Astrocyte (in vitro differentiated cells and primary cell): ENCODE measurements around the gene CHERP. TPM values are rescaled to one million over a fixed set of nuclear protein-coding genes. Genes with fewer than 3 reads are reported as not detected.

Experiments used
- DNase-seq: peaks from one replicate; pipeline ENCODE4 v3.0.0-alpha.2; 2010; ENCODE audit warnings: low read depth
- FAIRE-seq: peaks from 2 replicates; lab custom pipeline; 2011; peaks lifted over from hg19 to GRCh38; lab: Jason Lieb, UNC
- H2AFZ ChIP-seq: 2 replicates; pipeline ENCODE4 v1.6.0; 2012; ENCODE audit warnings: low read depth, low read length, inconsistent platforms
- H3K27ac ChIP-seq: 2 replicates; pipeline ENCODE4 v1.5.1; 2011; ENCODE audit warnings: low read depth, low read length, inconsistent platforms
- H3K27me3 ChIP-seq: 2 replicates; pipeline ENCODE4 v1.6.0; 2011; ENCODE audit warnings: low read length, inconsistent platforms; ENCODE audit not compliant: insufficient read depth
- H3K36me3 ChIP-seq: 2 replicates; pipeline ENCODE4 v1.5.1; 2011; ENCODE audit warnings: low read length, inconsistent platforms; ENCODE audit not compliant: insufficient read depth
- H3K4me1 ChIP-seq: 2 replicates; pipeline ENCODE4 v1.5.1; 2011; ENCODE audit warnings: low read length, inconsistent platforms; ENCODE audit not compliant: insufficient read depth
- H3K4me2 ChIP-seq: 2 replicates; pipeline ENCODE4 v1.6.0; 2012; ENCODE audit warnings: low read length, inconsistent platforms
- H3K4me3 ChIP-seq: 2 replicates; pipeline ENCODE4 v1.5.1; 2011; ENCODE audit warnings: low read depth, mild to moderate bottlenecking, low read length, inconsistent platforms; ENCODE audit not compliant: insufficient read depth
- H3K79me2 ChIP-seq: 2 replicates; pipeline ENCODE4 v1.6.0; 2012; ENCODE audit warnings: mild to moderate bottlenecking, low read length, inconsistent platforms; ENCODE audit not compliant: insufficient read depth
- H3K9ac ChIP-seq: 2 replicates; pipeline ENCODE4 v1.6.0; 2012; ENCODE audit warnings: mild to moderate bottlenecking, low read length, inconsistent platforms
- H3K9me3 ChIP-seq: 2 replicates; pipeline ENCODE4 v1.5.1; 2012; ENCODE audit warnings: low read depth, mild to moderate bottlenecking, low read length, inconsistent platforms; ENCODE audit not compliant: insufficient read depth
- H4K20me1 ChIP-seq: 2 replicates; pipeline ENCODE4 v1.6.0; 2012; ENCODE audit warnings: low read length, inconsistent platforms; ENCODE audit not compliant: insufficient read depth
- H3K27ac Mint-ChIP-seq: one replicate; pipeline ENCODE4 v1.8.0; 2021; ENCODE audit warnings: mild to moderate bottlenecking, mixed read lengths; ENCODE audit not compliant: unreplicated experiment
- H3K27me3 Mint-ChIP-seq: one replicate; pipeline ENCODE4 v1.8.0; 2021; ENCODE audit warnings: low read depth, mixed read lengths; ENCODE audit not compliant: unreplicated experiment
- H3K36me3 Mint-ChIP-seq: one replicate; pipeline ENCODE4 v1.8.0; 2021; ENCODE audit warnings: low read depth, mixed read lengths; ENCODE audit not compliant: unreplicated experiment
- H3K4me1 Mint-ChIP-seq: one replicate; pipeline ENCODE4 v1.8.0; 2021; ENCODE audit warnings: low read depth, mixed read lengths; ENCODE audit not compliant: unreplicated experiment
- H3K4me3 Mint-ChIP-seq: one replicate; pipeline ENCODE4 v1.8.0; 2021; ENCODE audit warnings: mild to moderate bottlenecking, moderate library complexity, mixed read lengths; ENCODE audit not compliant: unreplicated experiment
- H3K9me3 Mint-ChIP-seq: one replicate; pipeline ENCODE4 v1.8.0; 2021; ENCODE audit warnings: mild to moderate bottlenecking, mixed read lengths; ENCODE audit not compliant: unreplicated experiment
- CTCF ChIP-seq: IDR thresholded peaks from 2 replicates; pipeline ENCODE4 v1.5.1; 2011; ENCODE audit warnings: low read depth, mild to moderate bottlenecking, inconsistent platforms, low read length, moderate library complexity; ENCODE audit not compliant: insufficient read depth
- EZH2 ChIP-seq: IDR thresholded peaks from 2 replicates; pipeline ENCODE4 v1.6.1; 2012; ENCODE audit warnings: mild to moderate bottlenecking, low read length, inconsistent platforms; ENCODE audit not compliant: insufficient read depth
- total RNA-seq: library from RNA; stranded (reverse); gene quantifications from 2 replicates; pipeline ENCODE4 v1.2.1, GENCODE V29; 2021

The CHERP gene
- total RNA-seq, 1 donor from 2014 or later = 45.3 TPM

- Mint-ChIP-seq H3K27ac (no peak overlapping the region), H3K36me3 (peaks cover 11% of the 10 kb centered on the region), H3K27me3 (no peaks in the 10 kb centered on the region), H3K9me3 (no peaks in the 10 kb centered on the region), H3K4me3 (peak overlapping the region; percentile 54), H3K4me1 (no peaks in the 10 kb centered on the region)
- Histone ChIP-seq H4K20me1 (peaks cover 46% of the 10 kb centered on the region), H3K4me1 (no peaks in the 10 kb centered on the region), H3K36me3 (peaks cover 27% of the 10 kb centered on the region), H3K9me3 (no peaks in the 10 kb centered on the region), H3K79me2 (peaks cover 7% of the 10 kb centered on the region), H3K27ac (no peak overlapping the region), H2AFZ (no peak overlapping the region), H3K27me3 (no peaks in the 10 kb centered on the region), H3K4me2 (no peak overlapping the region), H3K4me3 (no peak overlapping the region), H3K9ac (no peak overlapping the region)
- FAIRE-seq (no peak), DNase-seq (no peak)
- no peak for TF ChIP-seq EZH2
- no peak for TF ChIP-seq CTCF
These were observed 19.5 kb downstream of the CHERP start for GRCh38 chr19:16522559-16523377.

GRCh38 chr19:16521715-16522289, 20.4 kb downstream of the CHERP start:
- no peak for FAIRE-seq
- Histone ChIP-seq H3K9me3 (no peaks in the 10 kb centered on the region), H3K27ac (no peak overlapping the region), H3K9ac (no peak overlapping the region), H3K4me2 (no peak overlapping the region), H3K36me3 (peaks cover 25% of the 10 kb centered on the region), H3K4me1 (no peaks in the 10 kb centered on the region), H4K20me1 (peaks cover 45% of the 10 kb centered on the region), H3K4me3 (no peak overlapping the region), H3K79me2 (peaks cover 7% of the 10 kb centered on the region), H3K27me3 (no peaks in the 10 kb centered on the region), H2AFZ (no peak overlapping the region)
- no peak for DNase-seq
- Mint-ChIP-seq H3K9me3 (no peaks in the 10 kb centered on the region), H3K27ac (no peak overlapping the region), H3K27me3 (no peaks in the 10 kb centered on the region), H3K36me3 (peaks cover 10% of the 10 kb centered on the region), H3K4me1 (no peaks in the 10 kb centered on the region), H3K4me3 (no peak overlapping the region)
- TF ChIP-seq CTCF (no peak), EZH2 (no peak)
